Stimulated activated CD4-positive, alpha-beta T cell treated with anti-CD3 and anti-CD28 coated beads, Interleukin-12 subunit alpha, Interleukin-12 subunit beta, amount 100 ng/mL, for 48 hours (primary cell): Measurements from ENCODE around the gene CMKLR1.

Experiments used
- DNase-seq, 3 donors: peaks; one replicate each; pipeline ENCODE4 v3.0.0-alpha.2; 2020; ENCODE audit warnings: low read depth in 2 of 3, low spot score in 1 of 3

The CMKLR1 gene

DNA sequence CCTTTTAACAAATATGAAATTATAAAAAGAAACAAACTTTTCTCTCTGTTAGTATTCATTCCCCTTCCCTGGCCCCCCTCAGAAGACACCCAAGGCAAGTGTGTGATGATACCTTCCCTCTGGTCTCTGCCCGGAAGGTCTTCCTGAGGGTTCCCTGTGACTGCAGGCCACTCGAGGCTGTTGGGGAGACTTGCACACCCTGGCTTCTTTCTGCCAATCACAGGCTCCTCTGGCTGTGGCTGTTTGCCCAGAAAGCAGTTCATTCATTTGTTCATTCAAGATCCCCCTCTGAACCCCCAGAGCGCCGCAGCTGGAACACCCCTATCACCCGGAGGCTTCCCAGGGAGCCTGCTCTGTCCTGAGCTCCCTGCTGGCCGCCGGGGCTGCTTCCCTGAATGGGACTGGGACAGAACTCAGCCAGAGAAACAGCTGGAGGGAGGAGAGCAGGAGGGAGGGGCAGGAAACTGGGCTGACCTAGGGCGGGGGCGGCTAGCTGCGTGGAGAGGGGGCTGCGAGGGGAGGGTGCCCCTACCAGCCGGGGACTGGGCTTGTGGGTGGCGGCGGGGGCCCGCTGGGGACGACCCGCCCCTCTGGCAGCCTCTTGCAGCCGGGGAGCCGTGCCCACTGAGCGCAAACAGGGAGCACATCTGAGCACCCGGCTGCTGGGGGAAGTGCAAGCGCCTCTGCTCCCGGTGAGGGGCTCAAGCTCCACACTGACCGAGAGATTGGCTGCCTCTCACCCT, at the start of gene CMKLR1:
CMKLR1 (minus strand) TSS at position 397 of the 743 bp plus-strand sequence. CDS start 45,720 bp downstream, outside the sequence.
- no peak for DNase-seq

DNA sequence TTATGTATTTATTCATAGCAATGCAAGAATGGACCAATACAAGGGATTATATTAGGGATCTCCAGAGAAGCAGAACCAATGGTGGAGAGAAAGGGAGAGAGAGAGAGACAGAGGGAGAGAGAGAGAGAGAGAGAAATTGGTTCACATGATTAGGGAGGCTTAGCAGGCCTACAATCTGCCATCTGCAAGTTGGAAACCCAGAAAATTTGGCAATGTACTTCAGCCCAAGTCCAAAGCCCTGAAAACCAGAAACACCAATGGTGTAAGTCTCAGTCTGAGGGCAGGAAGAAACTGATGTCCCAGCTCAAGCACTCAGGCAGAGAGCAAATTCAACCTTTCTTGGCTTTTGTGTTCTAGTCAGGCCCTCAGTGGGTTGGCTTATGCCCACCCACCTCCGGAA, 48.7 kb upstream of the CMKLR1 start:
- no peak for DNase-seq

DNA sequence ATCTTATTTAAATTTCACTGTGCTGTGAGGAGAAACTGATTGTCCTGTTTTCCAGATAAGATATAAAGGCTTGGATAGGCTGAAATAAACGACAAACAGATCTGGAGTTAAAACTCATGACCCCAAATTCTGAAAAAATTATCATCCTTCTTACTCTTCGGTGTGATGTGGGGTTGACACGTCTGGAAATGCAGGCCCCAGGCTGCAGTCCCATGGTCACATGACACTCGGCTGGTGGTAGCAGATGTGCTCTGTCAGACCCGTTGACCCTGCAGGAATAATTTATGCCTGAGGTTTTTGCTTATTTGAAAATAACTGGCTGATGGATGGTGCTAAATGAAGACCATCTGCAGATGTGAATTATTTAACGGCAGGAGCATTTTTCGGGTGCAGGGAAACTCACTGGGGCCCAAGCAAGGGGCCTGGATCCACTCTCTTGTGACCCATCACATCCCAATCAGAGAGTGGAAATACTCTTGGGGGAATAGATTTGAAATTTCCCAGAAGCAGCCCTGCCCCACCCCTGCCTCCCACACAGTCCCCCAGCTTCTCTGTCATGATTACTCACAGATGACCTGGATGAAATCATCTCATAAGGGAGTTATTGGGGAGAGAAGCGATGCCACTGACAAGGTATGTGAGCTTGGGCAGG, 47.7 kb upstream of the CMKLR1 start:
- DNase-seq: no peak

GRCh38 chr12:108382437-108382801, 43.3 kb upstream of the CMKLR1 start:
- DNase-seq: no peak

GRCh38 chr12:108381787-108382436, 42.8 kb upstream of the CMKLR1 start:
- no peak for DNase-seq

DNA sequence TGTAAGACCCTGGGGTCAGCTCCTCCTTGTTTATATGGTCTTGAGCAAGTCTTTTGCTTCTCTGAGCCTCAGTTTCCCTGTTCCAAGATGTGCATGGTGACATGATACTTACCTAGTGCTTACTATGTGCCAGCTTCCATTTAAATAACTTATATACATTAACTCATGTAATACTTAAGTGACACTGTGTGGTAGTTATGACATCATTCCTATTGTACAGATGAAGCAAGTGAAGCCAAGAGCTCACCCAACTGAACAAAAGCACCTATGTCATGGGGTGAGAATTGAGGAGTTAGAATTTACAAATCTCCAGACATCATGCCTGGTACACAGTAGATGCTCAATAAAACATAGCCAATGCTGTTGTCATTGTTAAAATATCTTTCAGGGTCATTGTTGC, 41.3 kb upstream of the CMKLR1 start:
- DNase-seq: no peak

GRCh38 chr12:108379823-108380222, 40.7 kb upstream of the CMKLR1 start:
- DNase-seq: no peak

GRCh38 chr12:108378926-108379325, 39.8 kb upstream of the CMKLR1 start:
- no peak for DNase-seq

DNA sequence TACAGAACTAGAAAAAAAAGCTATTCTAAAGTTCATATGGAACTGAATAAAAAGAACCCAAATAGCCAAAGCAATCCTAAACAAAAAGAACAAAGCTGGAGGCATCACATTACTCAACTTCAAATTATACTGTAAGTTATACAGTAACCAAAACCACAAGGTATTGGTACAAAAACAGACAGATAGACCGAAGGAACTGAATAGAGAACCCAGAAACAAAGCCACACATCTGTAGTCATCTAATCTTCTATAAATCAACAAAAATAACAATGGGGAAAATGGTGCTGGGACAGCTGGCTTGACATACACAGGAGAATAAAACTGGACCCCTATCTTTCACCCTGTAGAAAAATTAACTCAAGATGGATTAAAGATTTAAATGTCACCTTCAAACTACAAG, 38.1 kb upstream of the CMKLR1 start:
- DNase-seq: no peak

GRCh38 chr12:108375986-108376663, 37.0 kb upstream of the CMKLR1 start:
- DNase-seq: no peak

DNA sequence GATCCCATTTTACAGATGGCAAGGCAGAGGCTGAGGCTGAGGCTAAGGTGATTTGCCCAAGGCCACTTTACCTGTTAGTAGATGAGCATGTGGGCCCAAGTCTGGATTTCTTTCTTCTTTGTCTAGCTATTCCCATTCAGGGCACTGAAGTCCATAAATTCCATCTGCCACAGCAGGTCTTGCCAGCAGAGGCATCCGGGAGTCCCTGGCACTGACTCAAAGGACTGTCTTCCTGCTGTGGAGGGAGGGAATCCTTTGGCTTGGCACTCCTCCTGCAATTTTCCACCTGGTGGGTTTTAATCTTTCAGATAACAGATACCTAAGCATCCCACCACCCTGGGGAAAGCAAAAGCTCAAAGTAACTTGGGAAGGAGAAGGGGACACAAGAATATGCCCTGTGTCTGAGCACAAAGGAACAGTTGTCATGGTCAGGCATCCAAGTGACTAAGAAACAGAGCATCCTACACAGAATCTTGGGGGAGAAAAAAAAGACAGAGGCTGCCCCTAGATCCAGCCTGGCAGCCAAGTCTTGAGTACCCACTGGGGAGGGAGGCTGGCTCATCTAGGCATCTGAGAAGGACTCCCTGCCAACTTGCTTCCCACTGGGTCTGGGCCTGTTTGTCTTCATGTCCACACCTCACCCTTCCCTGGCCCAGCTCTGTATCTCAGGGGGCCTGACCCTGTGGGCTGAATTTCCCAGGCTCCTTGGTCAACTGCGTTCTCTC, 35.6 kb upstream of the CMKLR1 start:
- DNase-seq: no peak

GRCh38 chr12:108373111-108373510, 34.0 kb upstream of the CMKLR1 start:
- no peak for DNase-seq

GRCh38 chr12:108371801-108372344, 32.8 kb upstream of the CMKLR1 start:
- no peak for DNase-seq

GRCh38 chr12:108370415-108370814, 31.3 kb upstream of the CMKLR1 start:
- DNase-seq: no peak

- no peak for DNase-seq
These were observed 30.8 kb upstream of the CMKLR1 start for GRCh38 chr12:108369736-108370396.

GRCh38 chr12:108368089-108368488, 29.0 kb upstream of the CMKLR1 start:
- no peak for DNase-seq

GRCh38 chr12:108367436-108367835, 28.3 kb upstream of the CMKLR1 start:
- DNase-seq: no peak

GRCh38 chr12:108365324-108365723, 26.2 kb upstream of the CMKLR1 start:
- no peak for DNase-seq

DNA sequence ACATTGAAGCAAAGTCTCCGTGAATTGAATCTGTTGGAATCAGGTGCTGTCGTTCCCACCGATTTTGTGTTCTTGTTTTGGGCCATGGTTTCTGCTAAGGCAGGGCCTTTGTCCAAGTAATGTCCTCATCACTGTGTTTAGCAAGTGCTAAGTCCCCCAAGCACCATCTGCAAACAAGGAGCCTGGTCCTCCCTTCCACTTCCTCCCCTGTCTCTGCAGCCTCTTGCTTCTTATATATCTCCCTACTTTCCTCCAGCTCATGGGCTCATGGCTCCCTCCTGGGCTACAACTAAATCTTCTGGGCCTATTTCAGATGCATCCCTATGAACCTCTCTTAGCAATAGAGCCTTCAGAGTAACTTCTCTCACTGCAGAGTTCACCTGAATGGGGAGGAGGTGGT, 25.8 kb upstream of the CMKLR1 start:
- DNase-seq: no peak

DNA sequence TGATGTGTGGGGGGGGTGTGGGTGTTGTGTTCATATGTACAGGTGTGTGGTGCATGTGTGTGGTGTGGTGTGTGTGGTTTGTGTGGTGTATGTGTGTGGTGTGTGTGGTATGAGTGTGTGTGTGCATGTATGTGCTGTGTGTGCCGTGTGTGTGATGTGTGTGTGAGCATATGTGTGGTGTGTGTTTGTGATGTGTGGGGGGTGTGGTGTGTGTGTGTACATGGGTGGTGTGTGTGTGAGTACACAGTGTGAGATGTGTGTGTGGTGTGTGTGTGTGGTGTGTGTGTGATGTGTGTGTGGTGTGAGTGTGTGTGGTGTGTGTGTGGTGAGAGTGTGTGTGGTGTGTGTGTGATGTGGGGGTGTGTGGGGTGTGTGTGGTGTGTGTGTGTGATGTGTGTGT, 24.5 kb upstream of the CMKLR1 start:
- DNase-seq: no peak
